ENCODE results near the gene PRPF6.

DNA sequence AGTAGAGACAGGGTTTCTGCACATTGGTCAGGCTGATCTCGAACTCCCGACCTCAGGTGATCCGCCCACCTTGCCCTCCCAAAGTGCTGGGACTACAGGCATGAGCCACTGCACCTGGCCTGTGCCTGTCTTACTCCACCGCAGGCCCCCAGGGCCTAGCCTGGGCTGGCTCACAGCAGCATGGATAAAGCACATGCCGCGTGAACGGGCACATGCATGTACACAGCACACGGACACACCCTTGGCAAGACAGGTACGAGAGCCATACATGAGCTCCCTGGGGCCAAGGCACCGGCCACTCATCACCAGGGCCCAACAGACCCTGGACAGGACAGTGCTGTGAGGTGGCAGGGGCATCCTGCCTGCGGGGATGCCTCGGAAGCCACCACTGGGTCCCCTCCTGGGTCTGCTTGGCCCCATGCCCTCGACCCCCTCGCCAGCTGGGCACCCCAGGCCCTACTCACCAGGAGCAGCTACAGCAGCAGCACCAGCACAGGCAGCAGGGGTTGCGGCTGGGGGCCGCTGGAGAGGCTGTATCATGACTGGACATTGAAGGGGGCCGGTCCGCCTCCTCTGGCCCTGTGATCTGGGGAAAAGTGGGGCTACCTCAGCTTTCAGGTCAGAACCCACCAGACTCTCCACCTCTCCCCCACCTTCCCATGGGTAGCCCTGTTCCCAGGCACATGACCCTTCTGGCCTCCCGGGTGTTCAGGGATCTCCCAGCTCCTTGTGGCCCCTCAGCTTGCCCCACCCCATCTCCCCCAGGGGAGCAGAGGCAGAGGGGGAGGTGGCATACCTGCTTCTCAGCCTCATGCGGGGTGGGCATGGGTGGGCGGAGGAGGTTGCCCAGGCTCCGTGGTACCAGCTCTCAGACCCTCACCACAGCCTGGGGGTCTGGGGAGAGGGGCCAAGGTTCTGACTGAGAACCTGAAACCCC is 95.4 kb downstream of the PRPF6 start:
- TF ChIP-seq, protein P1, sequence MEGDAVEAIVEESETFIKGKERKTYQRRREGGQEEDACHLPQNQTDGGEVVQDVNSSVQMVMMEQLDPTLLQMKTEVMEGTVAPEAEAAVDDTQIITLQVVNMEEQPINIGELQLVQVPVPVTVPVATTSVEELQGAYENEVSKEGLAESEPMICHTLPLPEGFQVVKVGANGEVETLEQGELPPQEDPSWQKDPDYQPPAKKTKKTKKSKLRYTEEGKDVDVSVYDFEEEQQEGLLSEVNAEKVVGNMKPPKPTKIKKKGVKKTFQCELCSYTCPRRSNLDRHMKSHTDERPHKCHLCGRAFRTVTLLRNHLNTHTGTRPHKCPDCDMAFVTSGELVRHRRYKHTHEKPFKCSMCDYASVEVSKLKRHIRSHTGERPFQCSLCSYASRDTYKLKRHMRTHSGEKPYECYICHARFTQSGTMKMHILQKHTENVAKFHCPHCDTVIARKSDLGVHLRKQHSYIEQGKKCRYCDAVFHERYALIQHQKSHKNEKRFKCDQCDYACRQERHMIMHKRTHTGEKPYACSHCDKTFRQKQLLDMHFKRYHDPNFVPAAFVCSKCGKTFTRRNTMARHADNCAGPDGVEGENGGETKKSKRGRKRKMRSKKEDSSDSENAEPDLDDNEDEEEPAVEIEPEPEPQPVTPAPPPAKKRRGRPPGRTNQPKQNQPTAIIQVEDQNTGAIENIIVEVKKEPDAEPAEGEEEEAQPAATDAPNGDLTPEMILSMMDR (IDR thresholded peaks at IDR 0.05; ENCODE audit: insufficient read depth, low read depth, low read length): no peak
- TF ChIP-seq EZH2 (IDR thresholded peaks at IDR 0.05; ENCODE audit: insufficient read depth, low read length): no peak
